Activated CD4-positive, alpha-beta T cell treated with anti-CD3 and anti-CD28 coated beads, Interleukin-2, Interleukin-4, amounts not matched to agents 100 ng/mL and 50 ng/mL, durations not matched to agents 16 hours and 8 hours (primary cell): ENCODE measurements around the gene GAD1.

Source experiments
- DNase-seq: peaks from one replicate; pipeline ENCODE4 v3.0.0-alpha.2; 2020; ENCODE audit warnings: low spot score

The GAD1 gene

DNA sequence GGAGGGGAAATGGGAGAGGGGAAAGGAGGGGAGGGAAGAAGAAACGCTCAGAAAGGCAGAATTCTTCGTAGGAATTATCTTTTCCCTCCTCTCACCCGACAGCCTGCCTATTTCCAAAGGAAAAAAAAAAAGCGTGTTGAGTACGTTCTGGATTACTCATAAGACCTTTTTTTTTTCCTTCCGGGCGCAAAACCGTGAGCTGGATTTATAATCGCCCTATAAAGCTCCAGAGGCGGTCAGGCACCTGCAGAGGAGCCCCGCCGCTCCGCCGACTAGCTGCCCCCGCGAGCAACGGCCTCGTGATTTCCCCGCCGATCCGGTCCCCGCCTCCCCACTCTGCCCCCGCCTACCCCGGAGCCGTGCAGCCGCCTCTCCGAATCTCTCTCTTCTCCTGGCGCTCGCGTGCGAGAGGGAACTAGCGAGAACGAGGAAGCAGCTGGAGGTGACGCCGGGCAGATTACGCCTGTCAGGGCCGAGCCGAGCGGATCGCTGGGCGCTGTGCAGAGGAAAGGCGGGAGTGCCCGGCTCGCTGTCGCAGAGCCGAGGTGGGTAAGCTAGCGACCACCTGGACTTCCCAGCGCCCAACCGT is at the start of gene GAD1:
TSS of gene GAD1 (plus strand) at position 384 of the 589 bp plus-strand sequence. CDS start 1,705 bp downstream, outside the sequence.
- peak; percentile 83 for DNase-seq

DNA sequence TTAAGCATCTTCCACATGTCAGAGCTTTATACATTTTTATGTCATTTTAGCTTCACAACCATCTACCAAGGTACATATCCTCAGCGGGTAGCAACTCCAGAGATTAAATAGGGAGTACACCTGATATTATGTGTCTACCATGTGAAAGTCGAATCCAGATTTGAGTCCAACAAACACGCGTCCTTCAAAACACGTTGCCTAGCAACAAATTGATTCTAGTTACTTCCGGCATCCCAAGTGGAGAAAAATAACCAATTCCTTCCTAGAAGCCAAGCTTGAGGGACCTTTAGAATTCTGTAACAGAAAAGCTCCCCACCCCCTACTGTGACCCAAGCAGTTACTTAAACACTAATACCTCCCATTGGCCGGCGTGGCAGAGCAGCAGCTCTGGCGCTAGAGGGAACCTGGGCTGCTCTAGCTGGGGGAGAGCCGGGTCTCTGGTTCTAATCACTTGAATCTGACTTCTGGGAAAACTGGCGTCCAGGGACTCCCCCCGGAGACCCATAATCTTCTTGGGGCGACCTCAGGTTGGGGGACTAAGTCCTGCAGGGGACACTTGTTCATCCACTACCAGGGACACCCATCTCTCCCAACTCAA is 46.6 kb upstream of the GAD1 start, which contains the start of gene ERICH2:
TSS of gene ERICH2 (plus strand) at position 371 of the 598 bp plus-strand sequence. CDS start 304 bp downstream, outside the sequence.
- peak; percentile 34 for DNase-seq

GRCh38 chr2:170770606-170771420 is 45.9 kb upstream of the GAD1 start:
- peak; percentile 71 for DNase-seq

- no peak for DNase-seq
Measured at GRCh38 chr2:170771421-170771937, 45.2 kb upstream of the GAD1 start.

- DNase-seq, result no peak
Measured at GRCh38 chr2:170772295-170772694, 44.4 kb upstream of the GAD1 start.

DNA sequence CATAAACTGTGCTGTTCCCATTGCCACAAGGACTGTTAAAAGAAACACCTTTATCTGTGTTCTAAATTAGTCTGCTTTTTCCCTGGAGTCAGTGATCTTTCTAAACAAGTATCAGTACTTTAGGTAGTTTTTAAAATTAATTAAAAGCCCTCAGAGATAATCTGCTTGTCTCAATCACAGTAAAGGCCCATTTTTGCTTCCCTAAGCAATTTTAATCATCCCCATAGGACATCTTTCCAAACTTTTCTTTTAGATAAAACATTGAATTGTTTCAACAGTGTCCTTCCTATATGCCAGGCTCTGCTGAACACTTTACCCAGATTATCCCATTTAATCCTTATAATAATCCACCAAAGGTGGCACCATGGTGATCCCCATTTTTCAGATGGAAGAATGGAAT is 42.6 kb upstream of the GAD1 start:
- no peak for DNase-seq

DNA sequence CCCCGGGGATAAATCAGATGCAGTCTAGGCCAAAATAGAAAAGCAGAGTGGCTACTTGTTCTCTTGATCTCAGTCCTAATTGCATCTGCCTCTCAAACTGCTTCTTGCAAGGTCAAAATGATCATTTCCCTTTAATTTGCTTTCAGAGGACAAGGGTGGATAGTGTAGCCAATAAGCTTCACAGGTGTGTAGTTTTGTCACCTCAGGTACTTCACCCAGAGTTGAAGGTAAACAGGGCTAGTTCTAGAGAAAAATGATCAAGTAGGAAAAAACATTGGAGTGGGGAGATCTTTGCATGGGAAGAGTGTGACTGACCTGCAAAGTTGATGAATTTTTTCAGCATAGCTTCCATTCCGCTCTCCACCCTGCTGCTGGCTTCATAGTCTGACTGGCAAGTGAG is 37.8 kb upstream of the GAD1 start:
- no peak for DNase-seq

DNA sequence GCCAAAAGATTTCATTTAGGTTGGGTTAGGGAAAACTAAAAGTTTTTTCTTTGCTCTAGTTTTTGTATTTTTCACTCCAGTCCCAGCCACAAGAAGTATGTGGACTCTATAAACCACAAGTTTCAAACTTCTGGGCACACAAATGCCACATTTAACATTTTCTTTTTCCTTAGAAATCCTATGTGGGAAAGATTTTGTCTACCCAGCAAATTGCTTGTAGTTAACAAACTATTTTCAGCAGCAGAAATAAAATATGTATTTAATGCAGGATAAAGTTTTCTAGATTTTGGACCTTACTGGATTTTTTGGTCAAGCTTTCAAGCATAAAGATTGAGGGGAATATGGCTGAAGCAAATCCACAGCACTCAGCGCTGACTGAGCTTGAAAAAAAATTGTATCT is 37.4 kb upstream of the GAD1 start:
- DNase-seq, result no peak

GRCh38 chr2:170782673-170783072 is 34.0 kb upstream of the GAD1 start:
- no peak for DNase-seq

DNA sequence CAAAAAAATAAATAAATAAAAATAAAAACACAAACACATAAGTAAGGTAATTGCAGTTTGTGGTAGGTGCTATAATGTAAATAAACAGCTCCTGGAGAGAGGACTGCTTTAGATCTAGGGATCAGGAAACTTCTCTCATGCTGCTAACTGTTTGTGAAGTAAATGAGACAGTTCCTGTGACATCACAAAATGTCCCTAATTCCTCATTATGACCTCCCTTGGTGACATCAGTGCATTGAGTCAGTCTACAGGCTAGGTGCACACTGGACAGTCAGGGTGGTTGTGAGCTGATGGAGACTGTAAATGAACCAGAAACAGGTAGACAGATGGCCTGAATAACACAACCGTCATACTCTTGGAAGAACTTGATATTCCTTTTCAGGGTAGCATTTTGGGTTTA is 33.1 kb upstream of the GAD1 start:
- DNase-seq, result no peak

DNA sequence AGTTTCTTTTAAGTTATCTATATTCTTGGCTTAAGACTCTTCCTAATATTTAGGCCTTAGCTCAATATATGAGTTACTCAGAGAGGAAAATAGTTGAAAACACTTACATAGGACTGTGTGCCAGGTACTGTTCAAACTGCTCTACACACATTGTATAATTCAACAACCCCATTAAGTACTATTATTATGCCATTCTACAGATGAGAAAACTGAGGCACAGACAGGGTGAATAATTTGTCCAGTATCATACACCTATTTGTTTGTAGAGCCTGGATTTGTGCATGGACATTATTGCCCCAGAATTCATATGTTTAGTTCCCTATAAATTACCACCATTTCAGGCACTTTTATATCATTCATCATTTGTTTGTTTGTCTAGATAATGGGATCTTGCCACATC is 17.7 kb upstream of the GAD1 start:
- DNase-seq, result no peak

- no peak for DNase-seq
Measured at GRCh38 chr2:170806548-170806947, 10.1 kb upstream of the GAD1 start.

GRCh38 chr2:170812710-170813600 is 3.7 kb upstream of the GAD1 start:
- DNase-seq, result peak; percentile 72

- no peak for DNase-seq
Measured at GRCh38 chr2:170813611-170814532, 2.8 kb upstream of the GAD1 start.

GRCh38 chr2:170814533-170815230 is 2.0 kb upstream of the GAD1 start:
- no peak for DNase-seq

DNA sequence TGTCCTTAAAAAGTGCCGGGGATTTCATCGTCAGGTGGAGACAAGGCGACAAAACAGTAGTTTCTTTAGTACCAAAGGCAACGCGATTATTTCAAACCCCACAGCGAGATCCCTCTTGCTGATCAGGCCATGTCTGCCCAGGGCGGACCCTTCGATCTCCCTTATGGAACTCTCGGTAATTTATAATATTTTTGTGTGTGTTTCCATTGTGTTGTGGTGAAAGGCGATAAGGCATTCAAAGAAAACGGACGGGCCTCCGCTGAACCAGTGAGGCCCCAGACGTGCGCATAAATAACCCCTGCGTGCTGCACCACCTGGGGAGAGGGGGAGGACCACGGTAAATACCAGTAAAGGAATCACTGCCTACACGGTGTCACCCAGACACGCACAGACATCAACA is 1.4 kb upstream of the GAD1 start:
- DNase-seq, result no peak

- DNase-seq, result peak; percentile 76
Measured at GRCh38 chr2:170815746-170816503, 762 bp upstream of the GAD1 start.

GRCh38 chr2:170817093-170818035 is 677 bp downstream of the GAD1 start:
- no peak for DNase-seq
